ENCODE measurements around the gene BAHCC1.

The BAHCC1 gene

DNA sequence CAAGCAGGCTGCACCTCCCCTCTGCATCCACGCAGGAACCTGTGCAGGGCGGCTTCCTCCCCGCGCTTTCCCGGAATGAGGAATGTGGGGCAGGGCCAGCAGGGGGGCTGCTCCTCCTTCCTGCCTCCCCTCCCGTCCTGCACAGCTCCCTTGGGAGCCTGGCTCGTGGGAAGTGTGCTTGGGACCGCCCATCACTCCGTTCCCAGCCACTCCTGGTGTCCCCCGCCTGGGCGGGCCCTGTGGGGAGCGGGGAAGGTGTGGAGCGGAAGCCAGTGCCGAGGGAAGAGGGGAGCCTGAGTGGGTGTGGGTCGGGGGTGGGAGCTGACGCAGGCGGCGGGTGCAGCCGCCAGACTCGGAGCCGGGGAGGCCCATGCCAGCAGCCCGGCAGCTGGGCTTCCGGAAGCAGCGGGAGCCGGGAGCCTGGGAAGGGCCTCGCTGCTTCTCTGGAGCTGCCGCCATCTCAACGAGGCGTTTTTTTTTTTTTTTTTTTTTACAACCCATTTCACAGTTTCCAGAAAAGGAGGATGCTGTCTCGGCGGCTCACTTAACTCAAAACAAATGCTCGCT, 24.1 kb downstream of the BAHCC1 start (continued):
- TF ChIP-seq ZNF239 (tag by site-specific recombination; IDR thresholded peaks at IDR 0.05): no peak
- TF ChIP-seq KLF17 (tag by site-specific recombination; IDR thresholded peaks at IDR 0.05): peak; percentile 97
- peak; percentile 99 for TF ChIP-seq ZNF398 (tag by site-specific recombination; IDR thresholded peaks at IDR 0.05)
- TF ChIP-seq GFI1B (tag by site-specific recombination; IDR thresholded peaks at IDR 0.05): no peak
- no peak for TF ChIP-seq YY2 (tag by site-specific recombination; IDR thresholded peaks at IDR 0.05)
- no peak for TF ChIP-seq ZNF677 (tag by site-specific recombination; IDR thresholded peaks at IDR 0.05)
- TF ChIP-seq ZNF24 (tag by site-specific recombination; IDR thresholded peaks at IDR 0.05): 0 out of 2 replicates have a peak, but pooled peaks have one; percentile 22
- peak; percentile 49; the same call in 1 of the 2 replicates for TF ChIP-seq ZXDB (tag by site-specific recombination; IDR thresholded peaks at IDR 0.05)
- TF ChIP-seq TSHZ1 (tag by site-specific recombination; IDR thresholded peaks at IDR 0.05; ENCODE audit: borderline replicate concordance): no peak
- TF ChIP-seq ZNF221 (tag by site-specific recombination; IDR thresholded peaks at IDR 0.05; ENCODE audit: borderline replicate concordance): no peak
- peak; percentile 98 for TF ChIP-seq KLF1 (tag by site-specific recombination; IDR thresholded peaks at IDR 0.05)
- no peak for TF ChIP-seq ZNF138 (tag by site-specific recombination; IDR thresholded peaks at IDR 0.05; ENCODE audit: borderline replicate concordance)
- TF ChIP-seq ZNF248 (tag by site-specific recombination; IDR thresholded peaks at IDR 0.05): no peak
- peak; percentile 60; the same call in 1 of the 2 replicates for TF ChIP-seq ZNF16 (tag by site-specific recombination; IDR thresholded peaks at IDR 0.05; ENCODE audit: low read depth)
- TF ChIP-seq, protein P1, sequence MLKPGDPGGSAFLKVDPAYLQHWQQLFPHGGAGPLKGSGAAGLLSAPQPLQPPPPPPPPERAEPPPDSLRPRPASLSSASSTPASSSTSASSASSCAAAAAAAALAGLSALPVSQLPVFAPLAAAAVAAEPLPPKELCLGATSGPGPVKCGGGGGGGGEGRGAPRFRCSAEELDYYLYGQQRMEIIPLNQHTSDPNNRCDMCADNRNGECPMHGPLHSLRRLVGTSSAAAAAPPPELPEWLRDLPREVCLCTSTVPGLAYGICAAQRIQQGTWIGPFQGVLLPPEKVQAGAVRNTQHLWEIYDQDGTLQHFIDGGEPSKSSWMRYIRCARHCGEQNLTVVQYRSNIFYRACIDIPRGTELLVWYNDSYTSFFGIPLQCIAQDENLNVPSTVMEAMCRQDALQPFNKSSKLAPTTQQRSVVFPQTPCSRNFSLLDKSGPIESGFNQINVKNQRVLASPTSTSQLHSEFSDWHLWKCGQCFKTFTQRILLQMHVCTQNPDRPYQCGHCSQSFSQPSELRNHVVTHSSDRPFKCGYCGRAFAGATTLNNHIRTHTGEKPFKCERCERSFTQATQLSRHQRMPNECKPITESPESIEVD (tag by site-specific recombination; IDR thresholded peaks at IDR 0.05): no peak
- TF ChIP-seq ZNF433 (tag by site-specific recombination; IDR thresholded peaks at IDR 0.05; ENCODE audit: low read depth): no peak
- TF ChIP-seq ZBTB8A (tag by site-specific recombination; IDR thresholded peaks at IDR 0.05): peak; percentile 87
- no peak for TF ChIP-seq ZNF621 (tag by site-specific recombination; IDR thresholded peaks at IDR 0.05)
- TF ChIP-seq, protein P2, sequence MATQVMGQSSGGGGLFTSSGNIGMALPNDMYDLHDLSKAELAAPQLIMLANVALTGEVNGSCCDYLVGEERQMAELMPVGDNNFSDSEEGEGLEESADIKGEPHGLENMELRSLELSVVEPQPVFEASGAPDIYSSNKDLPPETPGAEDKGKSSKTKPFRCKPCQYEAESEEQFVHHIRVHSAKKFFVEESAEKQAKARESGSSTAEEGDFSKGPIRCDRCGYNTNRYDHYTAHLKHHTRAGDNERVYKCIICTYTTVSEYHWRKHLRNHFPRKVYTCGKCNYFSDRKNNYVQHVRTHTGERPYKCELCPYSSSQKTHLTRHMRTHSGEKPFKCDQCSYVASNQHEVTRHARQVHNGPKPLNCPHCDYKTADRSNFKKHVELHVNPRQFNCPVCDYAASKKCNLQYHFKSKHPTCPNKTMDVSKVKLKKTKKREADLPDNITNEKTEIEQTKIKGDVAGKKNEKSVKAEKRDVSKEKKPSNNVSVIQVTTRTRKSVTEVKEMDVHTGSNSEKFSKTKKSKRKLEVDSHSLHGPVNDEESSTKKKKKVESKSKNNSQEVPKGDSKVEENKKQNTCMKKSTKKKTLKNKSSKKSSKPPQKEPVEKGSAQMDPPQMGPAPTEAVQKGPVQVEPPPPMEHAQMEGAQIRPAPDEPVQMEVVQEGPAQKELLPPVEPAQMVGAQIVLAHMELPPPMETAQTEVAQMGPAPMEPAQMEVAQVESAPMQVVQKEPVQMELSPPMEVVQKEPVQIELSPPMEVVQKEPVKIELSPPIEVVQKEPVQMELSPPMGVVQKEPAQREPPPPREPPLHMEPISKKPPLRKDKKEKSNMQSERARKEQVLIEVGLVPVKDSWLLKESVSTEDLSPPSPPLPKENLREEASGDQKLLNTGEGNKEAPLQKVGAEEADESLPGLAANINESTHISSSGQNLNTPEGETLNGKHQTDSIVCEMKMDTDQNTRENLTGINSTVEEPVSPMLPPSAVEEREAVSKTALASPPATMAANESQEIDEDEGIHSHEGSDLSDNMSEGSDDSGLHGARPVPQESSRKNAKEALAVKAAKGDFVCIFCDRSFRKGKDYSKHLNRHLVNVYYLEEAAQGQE (tag by site-specific recombination; IDR thresholded peaks at IDR 0.05): no peak; the same call in 1 of the 2 replicates
- no peak for TF ChIP-seq REPIN1 (tag by site-specific recombination; IDR thresholded peaks at IDR 0.05; ENCODE audit: low read depth)
- no peak for TF ChIP-seq HOXA7 (CRISPR knock-in tag; IDR thresholded peaks at IDR 0.05; ENCODE audit: borderline replicate concordance)
- TF ChIP-seq ZNF600 (tag by site-specific recombination; IDR thresholded peaks at IDR 0.05): peak; percentile 86; the same call in 1 of the 2 replicates
- TF ChIP-seq ZNF785 (tag by site-specific recombination; IDR thresholded peaks at IDR 0.05): peak; percentile 87
- TF ChIP-seq ZNF747 (tag by site-specific recombination; IDR thresholded peaks at IDR 0.05): no peak
- peak; percentile 59 for TF ChIP-seq FEZF1 (tag by site-specific recombination; IDR thresholded peaks at IDR 0.05)
- TF ChIP-seq SP2 (tag by site-specific recombination; IDR thresholded peaks at IDR 0.05): peak; percentile 98

Measured in HEK293 (cell line).